Activated CD4-positive, alpha-beta memory T cell treated with anti-CD3 and anti-CD28 coated beads, Interleukin-2, amount 10 ng/mL, durations not matched to agents 7 days and 5 days (primary cell): ENCODE measurements around the gene SLC9A7. TPM values are rescaled to one million over a fixed set of nuclear protein-coding genes. Genes with fewer than 3 reads are reported as not detected.
A peak's percentile ranks its signal among the peaks of the same experiment; 100 is the strongest.

ENCODE experiments used
- CTCF ChIA-PET: fragments of 350-600 bp; sonication (Branson Sonifier 250); formaldehyde crosslinking; loops from one replicate; lab custom pipeline; 2021; ENCODE audit warnings: antibody characterized with exemption, inconsistent platforms; lab: Charles Lee
- POLR2A ChIA-PET: fragments of 350-600 bp; sonication (Branson Sonifier 250); formaldehyde crosslinking; loops from one replicate; lab custom pipeline; 2021; ENCODE audit warnings: antibody characterized with exemption; lab: Charles Lee
- DNase-seq: peaks from one replicate; pipeline ENCODE4 v3.0.0-alpha.2; 2020
- H3K27ac Mint-ChIP-seq: one replicate; pipeline ENCODE4 v1.8.0; 2021; ENCODE audit warnings: mild to moderate bottlenecking, mixed read lengths
- H3K27me3 Mint-ChIP-seq: one replicate; pipeline ENCODE4 v1.8.0; 2021; ENCODE audit warnings: mixed read lengths
- H3K36me3 Mint-ChIP-seq: one replicate; pipeline ENCODE4 v1.8.0; 2021; ENCODE audit warnings: low read depth, mixed read lengths
- H3K4me1 Mint-ChIP-seq: one replicate; pipeline ENCODE4 v1.8.0; 2021; ENCODE audit warnings: mixed read lengths
- H3K4me3 Mint-ChIP-seq: one replicate; pipeline ENCODE4 v1.8.0; 2021; ENCODE audit warnings: mild to moderate bottlenecking, mixed read lengths
- H3K9me3 Mint-ChIP-seq: one replicate; pipeline ENCODE4 v1.8.0; 2021; ENCODE audit warnings: mixed read lengths
- total RNA-seq, 2 experiments: library from RNA; stranded (reverse); gene quantifications; one replicate each; pipeline ENCODE4 v1.2.3, GENCODE V29; 2021

Gene SLC9A7
- total RNA-seq, 2 experiments from 2014 or later: 10.8 to 12.0 TPM

DNA sequence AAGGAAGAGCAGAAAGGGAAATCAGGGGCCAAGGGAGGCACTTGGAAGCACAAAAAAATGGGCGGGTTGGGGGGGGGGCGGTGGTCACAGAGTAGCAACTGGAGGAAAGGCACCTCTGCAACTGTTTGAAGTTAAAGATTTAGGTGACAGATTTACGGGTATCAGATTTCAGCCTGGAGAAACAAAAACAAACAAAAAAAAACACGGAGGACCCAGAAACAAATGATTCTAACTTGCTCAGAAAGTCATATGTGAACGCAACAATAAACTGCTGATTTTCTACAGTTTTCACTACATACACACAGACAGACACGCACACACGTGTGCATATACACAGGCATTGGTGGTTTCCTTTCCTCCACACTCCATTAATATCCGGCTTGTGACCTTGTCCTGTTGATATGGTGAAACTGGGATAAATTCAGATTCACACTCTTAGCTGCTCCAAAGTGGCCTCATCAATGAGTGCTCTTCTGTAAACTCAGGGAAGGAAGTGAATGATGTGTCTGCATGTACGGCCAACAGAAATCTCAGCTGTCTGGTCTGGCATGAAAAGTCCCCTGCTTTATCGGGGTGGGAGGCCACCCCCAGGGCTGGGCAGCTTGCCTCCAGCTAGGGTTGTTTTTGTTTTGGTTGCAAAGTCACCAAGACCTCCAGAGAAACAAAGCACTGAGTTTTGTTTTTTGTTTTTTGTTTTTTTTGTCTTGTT lies 131.1 kb downstream of the SLC9A7 start:
- H3K27me3 Mint-ChIP-seq: no peaks in the 10 kb centered on the region
- CTCF ChIA-PET: interaction anchor here (1.4 kb wide), 1 partner anchor 55 kb away, joined by 4 read pairs; no protein-coding TSS in a partner anchor
- H3K36me3 Mint-ChIP-seq: peaks cover 28% of the 10 kb centered on the region
- H3K4me3 Mint-ChIP-seq: no peak overlapping the region
- no peaks in the 10 kb centered on the region for H3K9me3 Mint-ChIP-seq
- H3K27ac Mint-ChIP-seq: peak overlapping the region; percentile 80
- DNase-seq: no peak
- POLR2A ChIA-PET: interaction anchor here (0.8 to 3.8 kb wide), 4 partner anchors 14 to 53 kb away, joined by 3 to 19 read pairs (median 4); no protein-coding TSS in a partner anchor
- peaks cover 43% of the 10 kb centered on the region for H3K4me1 Mint-ChIP-seq

DNA sequence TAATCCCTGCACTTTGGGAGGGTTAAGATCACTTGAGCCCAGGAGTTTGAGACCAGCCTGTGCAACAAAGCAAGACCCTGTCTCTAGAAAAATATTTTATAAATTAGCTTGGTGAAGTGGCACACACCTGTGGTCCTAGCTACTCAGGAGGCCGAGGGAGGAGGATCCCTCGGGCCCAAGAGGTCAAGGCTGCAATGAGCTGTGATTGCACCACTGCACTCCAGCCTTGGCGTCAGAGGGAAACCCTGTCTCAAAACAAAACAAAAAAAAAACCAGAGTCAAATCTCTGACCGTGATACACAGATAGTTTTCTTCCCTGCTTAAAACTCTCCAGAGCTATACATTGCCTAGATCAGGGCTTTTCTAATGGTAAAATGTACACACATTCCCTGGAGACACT lies 131.9 kb downstream of the SLC9A7 start:
- H3K4me1 Mint-ChIP-seq: peaks cover 42% of the 10 kb centered on the region
- no peaks in the 10 kb centered on the region for H3K27me3 Mint-ChIP-seq
- peak overlapping the region; percentile 71 for H3K27ac Mint-ChIP-seq
- H3K9me3 Mint-ChIP-seq: no peaks in the 10 kb centered on the region
- no peak for DNase-seq
- H3K36me3 Mint-ChIP-seq: peaks cover 23% of the 10 kb centered on the region
- ChIA-PET POLR2A (interaction anchor here (0.7 to 3.8 kb wide), 5 partner anchors 12 to 55 kb away, joined by 3 to 19 read pairs (median 4); no protein-coding TSS in a partner anchor), CTCF (interaction anchor here (0.6 to 1.1 kb wide), 2 partner anchors 44 to 54 kb away, joined by 3 to 4 read pairs; no protein-coding TSS in a partner anchor)
- H3K4me3 Mint-ChIP-seq: no peak overlapping the region

GRCh38 chrX:46626566-46626965 lies 132.4 kb downstream of the SLC9A7 start:
- H3K36me3 Mint-ChIP-seq: peaks cover 26% of the 10 kb centered on the region
- H3K9me3 Mint-ChIP-seq: no peaks in the 10 kb centered on the region
- ChIA-PET CTCF (interaction anchor here (0.6 to 1.1 kb wide), 2 partner anchors 44 to 54 kb away, joined by 3 to 4 read pairs; no protein-coding TSS in a partner anchor), POLR2A (interaction anchor here (0.7 to 3.8 kb wide), 5 partner anchors 11 to 54 kb away, joined by 3 to 19 read pairs (median 4); no protein-coding TSS in a partner anchor)
- DNase-seq: peak; percentile 48
- H3K27ac Mint-ChIP-seq: peak overlapping the region; percentile 71
- no peaks in the 10 kb centered on the region for H3K27me3 Mint-ChIP-seq
- peaks cover 42% of the 10 kb centered on the region for H3K4me1 Mint-ChIP-seq
- no peak overlapping the region for H3K4me3 Mint-ChIP-seq

DNA sequence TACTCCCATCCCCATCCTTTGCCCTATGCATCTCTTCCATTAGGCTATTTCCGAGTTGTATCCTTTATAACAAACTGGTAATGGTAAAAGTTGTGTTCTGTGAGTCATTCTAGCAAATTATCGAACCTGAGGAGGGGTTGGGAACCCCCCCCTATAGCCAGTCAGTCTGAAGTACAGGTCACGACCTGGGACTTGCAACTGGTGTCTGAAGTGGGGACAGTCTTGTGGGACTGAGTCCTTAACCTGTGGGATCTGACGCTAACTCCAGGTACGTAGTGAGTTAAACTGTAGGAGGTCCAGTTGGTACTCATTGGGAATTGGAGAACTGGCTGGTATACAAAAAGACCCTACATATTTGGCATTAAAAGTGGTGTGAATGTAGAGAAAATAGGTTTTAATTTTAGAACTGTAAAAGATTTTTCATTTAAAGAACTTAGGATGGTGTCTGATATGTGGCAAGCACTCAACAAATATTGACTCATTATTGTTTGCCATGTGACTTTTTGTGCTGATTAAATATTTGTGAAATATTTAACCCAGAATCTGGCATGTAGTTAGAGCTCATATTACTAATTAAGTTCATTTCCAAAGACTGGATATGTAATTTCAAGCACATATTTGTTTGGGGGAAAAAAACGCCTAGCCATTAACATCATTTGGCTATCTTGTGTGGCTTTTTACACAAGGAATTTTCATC lies 134.7 kb downstream of the SLC9A7 start:
- ChIA-PET POLR2A (no interaction called here), CTCF (no interaction called here)
- Mint-ChIP-seq H3K27me3 (no peaks in the 10 kb centered on the region), H3K36me3 (peaks cover 32% of the 10 kb centered on the region), H3K4me3 (no peak overlapping the region), H3K4me1 (peaks cover 34% of the 10 kb centered on the region), H3K27ac (no peak overlapping the region), H3K9me3 (no peaks in the 10 kb centered on the region)
- no peak for DNase-seq

DNA sequence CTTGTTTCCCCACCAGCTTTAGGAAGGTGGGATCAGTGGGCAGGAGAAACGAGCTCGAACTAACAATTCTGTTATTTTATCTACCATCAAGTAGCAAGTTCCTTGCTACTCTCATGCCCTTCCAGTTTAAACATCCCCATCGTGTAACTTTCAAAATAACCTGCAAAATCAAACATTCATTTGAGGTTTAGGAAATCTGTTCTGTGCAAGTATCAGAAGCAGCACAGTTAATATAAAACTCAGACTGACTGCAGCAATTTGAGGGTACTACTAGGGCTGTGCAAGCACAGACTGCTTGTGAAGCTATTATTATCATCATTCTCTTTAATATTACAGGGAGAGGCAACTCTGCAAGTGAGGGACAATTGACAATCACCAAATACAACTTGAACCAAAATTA lies 137.3 kb downstream of the SLC9A7 start:
- H3K4me3 Mint-ChIP-seq: no peak overlapping the region
- ChIA-PET CTCF (no interaction called here), POLR2A (no interaction called here)
- H3K27ac Mint-ChIP-seq: no peak overlapping the region
- peaks cover 44% of the 10 kb centered on the region for H3K36me3 Mint-ChIP-seq
- no peaks in the 10 kb centered on the region for H3K27me3 Mint-ChIP-seq
- no peaks in the 10 kb centered on the region for H3K9me3 Mint-ChIP-seq
- no peak for DNase-seq
- H3K4me1 Mint-ChIP-seq: peaks cover 28% of the 10 kb centered on the region

- POLR2A ChIA-PET: no interaction called here
- H3K9me3 Mint-ChIP-seq: no peaks in the 10 kb centered on the region
- peaks cover 24% of the 10 kb centered on the region for H3K4me1 Mint-ChIP-seq
- DNase-seq: no peak
- CTCF ChIA-PET: no interaction called here
- no peak overlapping the region for H3K27ac Mint-ChIP-seq
- no peak overlapping the region for H3K4me3 Mint-ChIP-seq
- no peaks in the 10 kb centered on the region for H3K27me3 Mint-ChIP-seq
- peaks cover 41% of the 10 kb centered on the region for H3K36me3 Mint-ChIP-seq
These were observed 138.4 kb downstream of the SLC9A7 start for GRCh38 chrX:46620505-46620904.

DNA sequence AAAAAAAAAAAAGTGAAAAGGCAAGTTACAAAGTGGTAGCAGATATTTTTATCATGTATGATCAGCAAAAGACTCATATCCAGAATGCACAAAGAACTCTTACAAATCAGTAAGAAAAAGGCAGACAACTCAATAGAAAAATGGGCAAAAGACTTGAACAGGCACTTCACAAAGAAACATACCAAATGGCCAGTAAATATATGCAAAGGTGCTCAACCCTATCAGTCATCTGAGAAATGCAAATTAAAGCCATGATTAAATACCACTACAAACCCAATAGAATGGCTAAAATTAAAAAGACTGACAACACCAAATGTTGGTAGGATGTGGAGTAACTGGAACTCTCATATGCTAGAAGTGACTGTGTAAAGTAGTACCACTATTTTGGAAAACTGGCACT lies 140.0 kb downstream of the SLC9A7 start:
- Mint-ChIP-seq H3K4me1 (peaks cover 28% of the 10 kb centered on the region), H3K9me3 (no peaks in the 10 kb centered on the region), H3K27ac (no peak overlapping the region), H3K36me3 (peaks cover 49% of the 10 kb centered on the region), H3K27me3 (no peaks in the 10 kb centered on the region), H3K4me3 (no peak overlapping the region)
- ChIA-PET CTCF (no interaction called here), POLR2A (no interaction called here)
- no peak for DNase-seq

DNA sequence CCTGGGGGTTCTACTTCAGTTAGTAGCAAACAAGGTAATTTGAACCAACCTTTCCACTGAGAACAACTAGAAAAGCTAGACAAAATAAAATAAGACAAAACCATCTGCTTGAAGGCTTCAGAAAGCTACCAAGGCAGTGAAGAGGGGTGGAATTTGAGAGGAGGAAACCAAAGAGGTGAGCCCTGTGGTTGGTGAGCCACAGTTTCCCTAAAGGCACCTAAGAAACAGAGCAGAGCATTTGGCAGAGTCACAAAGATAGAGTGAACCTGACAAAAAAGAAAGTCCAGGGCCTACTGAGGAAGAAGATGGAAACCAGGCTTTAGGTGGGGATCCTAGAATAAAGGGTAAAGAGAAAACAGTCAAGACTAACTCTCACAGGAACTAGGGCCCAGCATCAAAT lies 141.0 kb downstream of the SLC9A7 start:
- Mint-ChIP-seq H3K36me3 (peaks cover 58% of the 10 kb centered on the region), H3K4me3 (peak overlapping the region; percentile 1), H3K9me3 (no peaks in the 10 kb centered on the region), H3K27me3 (no peaks in the 10 kb centered on the region), H3K27ac (peak overlapping the region; percentile 78), H3K4me1 (peaks cover 37% of the 10 kb centered on the region)
- POLR2A ChIA-PET: interaction anchor here (1.0 to 1.4 kb wide), 3 partner anchors 11 to 87 kb away, joined by 3 to 5 read pairs (median 4); no protein-coding TSS in a partner anchor
- DNase-seq: peak; percentile 37
- CTCF ChIA-PET: no interaction called here

DNA sequence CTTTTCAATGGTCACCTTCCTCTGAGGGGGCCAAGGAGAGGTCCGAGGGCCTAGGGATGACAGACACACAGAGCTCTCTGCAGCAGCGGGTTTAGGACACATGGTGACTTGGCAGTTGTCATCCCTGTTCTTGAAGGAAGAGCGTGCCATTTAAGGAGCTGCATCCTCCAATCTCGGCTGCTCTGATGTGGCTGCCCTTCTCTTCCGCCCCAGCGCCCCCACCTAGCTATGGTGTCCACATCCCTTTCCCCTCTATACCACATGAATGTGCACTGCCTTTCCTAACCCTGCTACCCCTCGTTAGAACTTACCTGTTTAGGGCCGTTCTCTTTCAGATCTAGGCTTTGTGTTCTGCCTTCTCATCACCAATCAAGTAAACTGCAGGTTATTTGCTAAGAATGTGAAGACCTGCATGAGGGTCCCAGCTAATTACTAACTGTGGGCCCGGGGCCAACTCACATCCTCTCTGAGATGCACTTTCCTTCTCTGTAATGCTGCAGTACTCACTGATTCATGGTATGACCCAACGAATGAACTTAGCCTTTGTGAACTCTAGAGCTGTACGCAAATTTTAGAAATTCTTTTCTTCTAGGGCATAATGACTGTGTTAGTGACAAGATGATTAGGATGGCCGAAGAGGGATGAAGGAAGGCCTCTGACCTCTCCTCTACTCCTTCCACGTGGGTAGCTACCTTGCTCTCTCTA lies 147.1 kb downstream of the SLC9A7 start:
- no peaks in the 10 kb centered on the region for H3K9me3 Mint-ChIP-seq
- CTCF ChIA-PET: interaction anchor here (0.9 to 1.3 kb wide), 2 partner anchors 12 to 30 kb away, joined by 3 to 5 read pairs; no protein-coding TSS in a partner anchor
- POLR2A ChIA-PET: interaction anchor here (0.9 to 3.1 kb wide), 6 partner anchors 16 to 40 kb away, joined by 3 to 19 read pairs (median 6); no protein-coding TSS in a partner anchor
- H3K27me3 Mint-ChIP-seq: no peaks in the 10 kb centered on the region
- peak overlapping the region; percentile 34 for H3K4me3 Mint-ChIP-seq
- H3K4me1 Mint-ChIP-seq: peaks cover 66% of the 10 kb centered on the region
- peaks cover 21% of the 10 kb centered on the region for H3K36me3 Mint-ChIP-seq
- peak overlapping the region; percentile 86 for H3K27ac Mint-ChIP-seq
- peak; percentile 53 for DNase-seq

DNA sequence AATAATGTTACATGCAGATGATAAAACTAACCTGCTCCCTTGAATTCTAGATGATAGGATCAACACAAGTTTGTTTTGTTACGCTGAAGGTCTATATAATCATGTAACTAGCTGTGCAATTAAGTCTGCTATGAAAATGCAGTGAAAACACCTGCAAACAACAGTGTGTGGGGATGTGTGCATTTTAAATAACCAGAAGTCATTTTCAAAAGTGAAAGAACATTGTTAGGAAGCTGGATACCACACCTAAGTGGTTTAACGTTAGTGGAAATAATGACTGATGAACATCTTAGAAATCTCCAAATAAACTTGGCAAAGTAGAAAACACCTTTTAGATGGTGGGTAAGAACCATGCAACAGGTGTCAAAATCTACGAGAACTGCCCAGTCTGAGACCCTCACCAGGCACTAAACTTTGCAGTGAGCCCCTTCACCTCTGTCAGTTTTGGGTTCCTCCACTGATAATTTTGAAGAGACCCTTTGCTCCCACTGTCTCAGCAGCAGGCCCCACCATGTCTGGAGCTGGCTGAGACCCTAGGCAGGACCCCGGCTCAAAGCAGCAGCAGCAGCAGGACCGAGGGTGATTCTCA lies 148.8 kb downstream of the SLC9A7 start:
- CTCF ChIA-PET: interaction anchor here (0.9 to 1.1 kb wide), 2 partner anchors 23 to 38 kb away, joined by 3 read pairs; no protein-coding TSS in a partner anchor
- Mint-ChIP-seq H3K36me3 (peaks cover 19% of the 10 kb centered on the region), H3K4me3 (no peak overlapping the region), H3K27ac (peak overlapping the region; percentile 81), H3K27me3 (no peaks in the 10 kb centered on the region), H3K9me3 (no peaks in the 10 kb centered on the region), H3K4me1 (peaks cover 61% of the 10 kb centered on the region)
- POLR2A ChIA-PET: interaction anchor here (0.8 to 3.1 kb wide), 7 partner anchors 11 to 38 kb away, joined by 3 to 19 read pairs (median 7); no protein-coding TSS in a partner anchor
- DNase-seq: no peak

GRCh38 chrX:46607916-46608315 lies 151.0 kb downstream of the SLC9A7 start:
- Mint-ChIP-seq H3K27me3 (no peaks in the 10 kb centered on the region), H3K36me3 (peaks cover 7% of the 10 kb centered on the region), H3K4me3 (no peak overlapping the region), H3K4me1 (peaks cover 53% of the 10 kb centered on the region), H3K27ac (peak overlapping the region; percentile 21), H3K9me3 (no peaks in the 10 kb centered on the region)
- ChIA-PET CTCF (no interaction called here), POLR2A (no interaction called here)
- no peak for DNase-seq

DNA sequence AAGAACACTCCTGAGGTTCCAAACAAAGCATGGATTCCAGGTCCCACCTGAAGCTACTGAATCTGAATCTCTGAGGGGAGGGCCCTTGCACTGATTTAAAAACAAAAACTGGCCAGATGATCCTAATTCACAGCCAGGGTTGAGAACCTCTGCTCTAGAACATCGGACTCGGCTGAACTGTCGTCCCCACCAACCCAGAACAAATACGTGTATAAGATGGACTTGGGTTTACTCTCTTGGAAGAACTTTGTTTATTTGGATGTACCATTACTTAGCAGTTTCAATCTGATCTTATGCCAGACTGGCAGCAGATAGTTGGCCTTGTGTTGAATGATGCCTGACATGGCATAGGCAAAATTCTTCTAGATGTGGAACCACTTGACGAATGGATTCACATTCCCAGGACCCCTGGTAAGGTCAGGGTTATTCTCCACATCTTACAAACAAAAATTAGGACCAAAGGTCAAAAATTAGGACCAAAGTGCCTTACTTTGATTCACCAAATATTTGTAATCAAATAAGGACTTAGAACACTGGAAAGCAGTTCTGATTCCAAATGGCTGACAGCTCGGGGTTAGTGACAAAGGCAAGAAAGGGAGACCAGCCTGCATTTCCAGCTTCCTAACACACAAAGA lies 156.3 kb downstream of the SLC9A7 start:
- no peaks in the 10 kb centered on the region for H3K27me3 Mint-ChIP-seq
- H3K36me3 Mint-ChIP-seq: peaks cover 25% of the 10 kb centered on the region
- H3K4me1 Mint-ChIP-seq: peaks cover 11% of the 10 kb centered on the region
- no peaks in the 10 kb centered on the region for H3K9me3 Mint-ChIP-seq
- POLR2A ChIA-PET: no interaction called here
- CTCF ChIA-PET: no interaction called here
- no peak overlapping the region for H3K27ac Mint-ChIP-seq
- no peak for DNase-seq
- H3K4me3 Mint-ChIP-seq: no peak overlapping the region
